NCI-H82 (cell line): ENCODE measurements around the gene MEIS2.

Source experiments
- DNase-seq: peaks from one replicate; lab custom pipeline; 2025; lab: John Stamatoyannopoulos, UW

MEIS2 gene

DNA sequence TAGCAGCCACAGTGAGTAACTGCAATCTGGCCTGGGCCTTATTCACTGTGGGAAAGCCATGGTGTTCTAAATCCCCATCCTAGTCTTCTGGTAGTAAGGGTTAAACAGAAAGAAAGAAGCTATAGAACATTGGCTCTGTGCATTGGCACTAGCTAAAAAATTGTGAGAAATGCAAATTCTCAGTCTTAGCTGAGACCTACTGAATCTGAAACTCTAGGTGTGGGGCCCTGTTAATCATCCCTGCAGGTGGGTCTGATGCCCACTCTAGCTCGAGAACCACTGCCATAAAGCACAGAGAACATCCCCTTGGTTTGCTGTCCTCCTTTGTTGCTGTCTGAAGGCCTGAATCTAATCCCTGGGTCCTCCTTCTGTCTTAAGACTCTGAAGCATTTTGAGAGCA lies 59.3 kb downstream of the MEIS2 start:
- no peak for DNase-seq

DNA sequence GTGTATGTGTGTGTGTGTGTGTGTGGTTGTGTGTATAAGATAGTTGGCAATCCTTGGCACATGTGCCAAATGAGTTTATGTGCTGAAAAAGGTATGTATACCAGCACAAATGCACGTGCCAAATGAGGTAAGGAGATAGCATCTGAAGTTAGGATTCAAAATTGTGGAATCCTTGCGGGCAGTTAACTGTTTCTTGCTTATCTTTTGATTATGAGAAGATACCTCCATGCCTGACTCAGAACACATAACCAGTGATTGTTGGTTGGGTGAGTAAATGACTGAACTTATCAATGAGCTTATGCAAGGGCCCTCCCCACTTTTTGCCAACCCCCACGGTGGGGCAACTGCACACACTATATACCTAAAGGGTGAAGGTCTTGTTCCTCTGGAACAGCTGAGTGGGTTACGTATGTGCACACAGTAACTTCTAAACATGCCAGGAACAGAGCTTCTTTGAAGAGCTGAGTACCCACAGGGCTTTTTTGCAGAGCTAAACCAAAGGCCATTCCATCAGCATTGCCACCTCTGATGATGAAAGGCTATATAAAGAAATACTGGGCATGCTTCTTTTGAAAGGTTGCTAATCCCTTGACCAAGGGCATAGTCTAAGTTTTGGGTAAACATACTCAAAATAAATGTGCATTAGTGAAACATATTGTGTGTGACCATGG lies 60.1 kb downstream of the MEIS2 start:
- DNase-seq: no peak

DNA sequence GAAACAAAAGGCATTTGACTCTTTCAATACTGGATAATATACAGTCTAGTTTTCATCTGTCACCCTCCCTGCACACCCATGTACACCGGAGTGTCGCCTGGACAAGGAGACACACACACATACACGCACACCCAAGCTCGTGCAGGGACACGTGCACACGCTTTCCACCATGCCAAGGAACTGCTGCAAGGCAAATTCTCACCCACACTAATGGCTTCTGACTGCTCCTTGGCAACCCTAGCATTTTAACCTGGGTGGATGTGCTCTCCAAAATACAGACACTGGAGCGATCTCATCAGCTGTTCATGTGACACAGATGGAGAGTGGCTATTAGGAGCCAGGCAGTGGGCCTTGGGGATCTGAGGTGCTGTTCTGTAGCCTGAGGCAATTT lies 61.6 kb downstream of the MEIS2 start:
- DNase-seq: peak; percentile 18

DNA sequence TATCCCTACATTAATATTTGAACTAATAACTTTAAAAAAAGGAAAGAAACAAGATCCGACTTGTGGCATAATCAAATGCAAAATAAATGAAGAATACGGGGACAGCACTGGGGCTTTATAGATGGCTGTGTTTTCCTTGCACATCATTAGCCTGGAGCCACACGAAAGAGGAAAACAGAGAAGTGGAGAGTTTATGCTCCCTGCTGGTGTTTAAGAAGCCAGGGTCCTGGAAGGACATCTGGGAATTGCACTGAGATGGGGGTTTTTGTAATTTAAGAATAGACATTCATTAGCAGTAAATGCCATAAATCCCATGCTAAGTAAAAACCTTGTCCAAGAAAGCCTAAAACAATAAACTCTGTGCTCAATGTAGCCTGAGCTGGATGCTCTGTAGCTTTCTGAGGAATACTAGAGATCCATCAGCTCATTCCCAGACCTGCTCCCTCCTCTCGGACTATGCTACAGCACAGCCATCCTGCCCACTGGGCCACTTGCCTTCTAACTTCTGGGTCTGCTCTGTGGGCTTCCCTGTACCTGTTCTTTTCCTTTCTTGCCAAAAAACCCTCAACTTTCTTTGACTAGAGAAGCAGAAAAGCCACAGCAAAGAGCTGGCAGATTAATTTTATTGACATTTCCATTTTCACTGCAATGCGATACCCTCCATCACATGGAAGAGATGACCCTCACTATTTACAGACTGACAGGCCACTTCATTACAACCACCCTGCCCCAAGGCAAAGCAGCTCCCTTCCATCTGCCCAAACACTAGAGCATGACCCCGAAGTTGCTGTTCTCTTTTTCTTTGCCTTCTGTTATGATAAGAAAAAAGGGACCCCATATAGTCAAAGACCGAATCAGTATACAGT lies 62.3 kb downstream of the MEIS2 start:
- DNase-seq: no peak

DNA sequence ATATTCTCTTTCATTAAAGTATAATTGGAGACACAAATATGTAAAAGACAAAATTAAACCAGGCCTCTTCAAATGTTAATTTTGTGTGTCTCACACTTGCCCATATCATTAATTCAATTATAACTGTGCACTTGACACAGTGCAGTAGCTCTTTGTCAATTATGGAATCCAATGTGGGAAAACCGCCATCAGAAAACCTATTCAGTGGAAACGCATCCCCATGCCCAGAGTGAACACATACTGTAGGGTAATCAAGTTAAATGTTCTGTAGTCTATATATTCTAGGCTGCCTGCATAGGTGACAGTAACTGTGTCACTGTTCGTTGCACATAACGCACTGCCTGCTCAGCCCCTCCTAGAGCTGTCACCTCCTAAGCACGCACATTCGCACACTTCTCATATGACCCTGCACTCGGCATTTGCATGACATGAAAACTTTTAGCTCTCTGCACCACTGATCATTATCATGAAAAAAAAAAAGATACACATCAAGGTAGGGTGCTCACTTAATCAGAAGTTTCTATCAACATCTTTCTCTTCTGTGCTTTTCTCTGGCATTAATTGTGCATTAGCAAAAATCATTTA lies 63.2 kb downstream of the MEIS2 start:
- no peak for DNase-seq

DNA sequence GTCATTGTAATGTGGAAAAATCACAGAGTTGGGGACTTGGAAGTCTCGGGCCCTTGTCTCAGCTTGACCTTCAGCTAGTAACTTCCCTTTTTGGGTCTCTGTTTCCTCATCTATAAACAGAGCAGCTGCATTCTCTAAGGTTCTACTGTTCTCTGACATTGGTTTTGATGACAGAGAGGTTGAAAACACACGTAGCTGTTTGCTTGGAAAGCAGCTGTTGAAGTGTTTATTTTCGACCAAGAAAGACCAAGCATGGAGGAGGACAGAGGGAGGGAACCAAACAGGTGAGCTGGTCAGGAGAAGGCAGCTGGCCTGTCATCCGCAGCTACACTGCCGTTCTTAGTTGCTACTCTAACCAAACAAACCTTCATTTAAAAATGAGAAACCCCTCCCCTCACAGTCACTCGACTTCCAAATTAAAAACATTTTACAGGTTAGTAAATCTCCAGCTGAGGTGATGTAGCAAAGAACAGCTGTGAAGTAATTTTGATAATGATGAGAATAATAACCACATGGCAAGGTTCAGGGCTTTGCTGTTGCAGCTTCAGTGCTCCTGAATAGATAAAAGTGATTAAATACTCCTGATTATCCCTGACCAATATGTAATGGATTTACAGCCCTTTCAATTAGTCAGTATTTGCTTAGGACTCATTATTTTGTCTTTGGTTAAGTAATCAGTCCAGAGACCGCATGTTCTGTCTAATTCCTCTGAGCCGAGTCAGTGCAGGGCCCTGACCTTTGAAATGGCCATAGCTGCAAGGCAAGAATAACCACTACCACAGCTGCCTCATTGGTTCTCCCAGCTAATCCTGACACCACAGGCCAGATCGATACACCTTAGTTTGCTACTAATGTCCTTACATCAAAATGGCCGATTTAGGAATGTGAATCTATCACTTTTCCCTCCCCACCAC lies 65.3 kb downstream of the MEIS2 start:
- peak; percentile 74 for DNase-seq

DNA sequence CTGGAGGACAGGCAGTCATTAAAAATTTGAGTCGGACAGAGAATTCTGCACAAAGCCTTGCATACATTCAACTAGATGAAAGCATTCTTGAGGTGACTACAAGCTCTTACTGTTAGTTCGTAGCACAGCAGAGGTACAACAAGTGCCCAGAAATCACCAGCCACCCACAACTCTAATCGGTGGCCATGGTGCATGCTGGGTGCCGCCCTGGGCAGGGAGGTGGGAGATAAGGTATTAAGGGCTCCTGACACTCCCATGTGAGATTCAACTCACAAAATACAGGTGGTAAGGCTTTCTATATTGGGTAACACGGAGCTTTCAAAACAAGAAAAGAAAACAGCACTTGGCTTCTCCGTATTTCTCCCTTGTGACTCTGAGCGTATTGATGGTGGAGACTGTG lies 66.0 kb downstream of the MEIS2 start:
- DNase-seq: no peak

DNA sequence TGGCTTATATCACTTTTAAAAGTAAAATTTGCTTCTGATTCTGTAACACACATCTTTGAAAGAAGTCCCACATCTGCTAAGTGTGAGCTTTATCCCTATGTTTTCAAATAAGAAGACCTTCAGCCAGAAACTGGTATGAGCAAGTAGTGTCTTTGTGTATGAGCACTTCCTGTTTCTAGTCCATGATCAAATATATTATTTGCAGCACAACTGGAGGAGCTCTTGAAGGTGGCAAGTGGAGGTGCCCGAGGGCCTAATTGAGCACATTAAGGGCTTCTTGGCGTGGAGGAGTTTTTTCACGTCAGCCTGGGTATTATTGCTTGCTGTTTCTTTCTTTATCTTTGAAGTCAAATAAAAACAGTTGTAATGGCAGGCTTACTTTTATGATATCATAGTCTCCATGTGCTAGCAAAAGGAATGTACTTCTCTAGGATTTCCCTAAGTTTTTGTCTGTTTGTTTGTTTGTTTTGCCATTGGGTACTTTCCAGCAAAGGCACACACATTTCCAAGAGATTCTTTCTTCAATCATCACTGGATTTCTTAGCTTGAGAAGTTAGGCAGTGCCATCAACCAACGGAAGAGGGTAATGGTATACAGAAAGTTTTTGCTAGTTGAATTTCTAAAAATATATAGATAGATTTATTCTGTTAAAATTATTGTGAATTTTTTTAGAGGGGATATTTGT lies 68.1 kb downstream of the MEIS2 start:
- no peak for DNase-seq

DNA sequence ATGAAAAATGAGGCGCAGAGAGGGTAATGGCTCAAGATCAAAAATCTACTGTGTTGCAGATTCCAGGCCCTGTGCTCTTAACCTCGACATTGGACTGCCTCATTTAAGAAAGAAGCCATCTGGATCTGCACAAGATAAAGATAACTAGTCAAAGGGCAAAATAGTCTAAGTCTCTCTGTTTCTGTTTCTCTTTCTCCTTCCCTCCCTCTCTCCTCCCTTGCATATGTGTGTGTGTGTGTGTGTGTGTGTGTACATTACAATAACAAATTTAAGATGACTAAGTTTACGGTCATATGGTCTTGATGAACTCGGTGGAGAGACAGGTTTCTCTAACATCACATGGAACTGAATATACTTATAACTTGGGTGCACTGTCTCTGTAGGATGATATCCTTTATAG lies 69.2 kb downstream of the MEIS2 start:
- no peak for DNase-seq

DNA sequence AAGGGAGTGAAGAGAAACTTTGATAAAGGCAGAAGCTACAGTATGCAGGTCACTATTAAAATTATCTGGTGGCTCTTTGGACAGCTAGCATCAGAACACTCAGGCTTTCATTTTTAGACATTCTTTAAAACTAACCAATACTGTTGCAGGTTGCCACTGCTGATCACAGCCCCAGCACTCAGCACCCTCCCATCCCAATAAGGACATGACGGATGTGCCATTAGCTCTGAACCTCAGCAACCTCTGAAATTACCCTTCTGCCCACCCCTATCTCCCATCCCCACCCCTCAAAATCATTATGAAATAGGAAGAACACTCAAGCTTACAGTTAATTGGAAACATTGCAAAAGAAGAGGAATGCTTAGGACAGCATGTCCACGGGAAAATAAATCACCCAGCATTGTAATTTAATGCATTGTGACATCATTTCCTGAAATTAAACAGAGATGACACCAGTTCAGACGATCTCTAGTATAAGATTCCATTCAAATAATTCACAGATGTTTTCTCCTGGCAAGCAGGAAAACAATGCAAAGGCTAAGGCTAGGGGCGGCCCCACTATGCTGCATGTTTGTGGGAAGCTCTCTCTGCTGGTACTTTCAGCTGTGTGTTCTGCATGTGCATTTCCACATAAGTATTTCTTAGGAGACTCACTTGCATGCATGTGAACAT lies 71.6 kb downstream of the MEIS2 start:
- peak; percentile 32 for DNase-seq

DNA sequence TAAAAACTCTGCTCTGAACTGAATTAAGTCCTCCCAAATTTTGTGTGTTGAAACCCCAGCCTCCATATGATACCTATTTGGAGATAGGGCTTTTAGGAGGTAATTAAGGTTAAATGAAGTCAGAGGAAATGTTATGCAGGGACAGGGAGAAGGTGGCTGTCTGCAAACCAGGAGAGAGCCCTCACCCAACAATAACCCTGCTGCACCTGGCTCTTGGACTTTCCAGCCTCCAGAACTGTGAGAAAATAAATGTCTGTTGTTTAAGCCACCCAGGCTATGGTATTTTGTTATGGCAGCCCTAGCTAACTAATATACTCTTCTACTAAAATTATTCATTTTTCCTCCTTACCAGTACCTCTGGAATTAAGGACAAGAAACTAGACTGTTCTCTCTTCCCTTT lies 79.5 kb downstream of the MEIS2 start:
- DNase-seq: no peak

DNA sequence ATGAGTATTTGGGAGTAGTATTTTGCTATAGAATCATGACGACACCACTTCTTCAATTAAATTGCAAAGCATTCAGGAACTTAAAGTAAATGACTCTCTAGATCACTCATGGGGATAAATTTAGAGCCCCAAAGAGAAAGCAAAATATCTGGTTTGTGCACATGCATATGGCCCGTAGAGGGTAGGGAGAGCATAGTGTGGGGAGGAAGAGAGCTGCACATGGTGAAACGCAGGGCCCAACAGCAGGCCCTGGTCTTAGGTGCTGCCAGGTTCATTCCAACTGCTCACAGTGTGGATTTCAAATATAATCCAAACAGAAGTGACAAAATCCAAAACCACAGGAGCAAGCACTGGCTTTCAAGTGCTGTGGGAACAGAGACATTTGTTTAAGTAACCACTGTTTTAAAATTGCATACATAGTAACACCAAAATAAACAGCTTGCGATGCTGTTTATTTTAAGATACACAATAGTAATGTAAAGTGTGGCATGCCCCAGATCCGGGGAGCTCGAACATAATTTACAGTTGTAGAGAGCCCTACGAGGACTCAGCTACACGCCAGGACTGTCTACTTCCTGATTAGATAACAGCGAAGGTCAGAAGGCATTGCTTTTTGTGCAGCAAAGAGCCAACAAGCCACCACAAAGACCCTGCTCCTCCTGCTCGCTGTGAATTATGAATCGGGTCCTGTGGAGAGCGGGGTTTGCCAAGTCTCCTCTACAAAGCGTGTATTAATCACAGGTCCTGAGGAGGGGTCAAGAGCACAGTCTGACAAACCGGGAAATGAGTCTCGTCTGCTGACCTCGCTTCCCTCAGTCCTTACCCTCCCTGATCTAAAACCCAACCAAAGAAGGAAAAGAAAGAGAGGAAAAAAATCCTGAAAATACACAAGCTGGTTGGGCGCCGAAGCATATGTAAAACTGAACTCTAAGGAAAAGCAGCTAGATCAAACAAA lies 80.6 kb downstream of the MEIS2 start:
- DNase-seq: no peak

DNA sequence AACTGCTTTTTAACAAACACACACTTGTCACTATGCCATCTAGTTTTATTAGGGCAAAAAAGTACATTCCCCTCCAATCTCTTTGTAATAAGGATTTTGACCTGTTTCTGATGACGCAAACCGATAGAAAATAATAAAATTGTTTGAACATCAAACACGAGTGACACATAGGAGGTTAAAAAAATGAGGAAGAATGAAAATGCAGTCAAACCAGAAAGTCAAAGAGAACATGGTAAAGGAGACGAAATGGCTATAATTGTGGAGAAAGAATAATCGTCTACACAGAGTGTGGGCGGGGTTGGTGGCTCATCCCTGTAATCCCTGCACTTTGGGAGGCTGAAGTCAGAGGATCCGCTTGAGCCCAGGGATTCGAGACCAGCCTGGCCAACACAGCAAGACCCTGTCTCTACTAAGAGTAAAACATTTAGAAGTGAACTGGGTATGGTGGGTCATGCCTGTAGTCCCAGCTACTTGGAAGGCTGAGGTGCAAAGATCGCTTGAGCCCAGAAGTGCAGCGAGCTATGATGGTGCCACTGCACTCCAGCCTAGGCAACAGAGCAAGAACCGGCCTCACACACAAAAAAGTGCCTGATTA lies 83.2 kb downstream of the MEIS2 start:
- DNase-seq: no peak

DNA sequence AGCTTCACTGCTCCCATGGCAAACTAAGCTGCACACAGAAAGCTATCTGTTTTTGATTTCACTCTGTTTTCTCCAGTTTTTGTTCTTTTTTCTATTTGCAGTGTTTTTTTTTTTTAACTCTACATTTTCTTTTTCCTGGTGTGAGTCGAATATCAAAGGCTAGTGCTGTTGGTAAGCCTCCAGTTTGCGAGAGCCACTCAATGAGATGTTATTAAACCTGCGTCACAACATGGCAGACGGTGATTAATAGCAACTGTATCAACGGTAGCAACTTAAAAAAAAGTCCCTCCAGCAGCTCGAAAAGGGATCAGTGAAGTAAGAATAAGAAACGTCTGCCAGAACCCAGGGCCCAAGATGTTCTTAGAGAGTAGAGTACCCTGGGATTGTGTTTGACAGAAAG lies 84.1 kb downstream of the MEIS2 start:
- DNase-seq: peak; percentile 51

DNA sequence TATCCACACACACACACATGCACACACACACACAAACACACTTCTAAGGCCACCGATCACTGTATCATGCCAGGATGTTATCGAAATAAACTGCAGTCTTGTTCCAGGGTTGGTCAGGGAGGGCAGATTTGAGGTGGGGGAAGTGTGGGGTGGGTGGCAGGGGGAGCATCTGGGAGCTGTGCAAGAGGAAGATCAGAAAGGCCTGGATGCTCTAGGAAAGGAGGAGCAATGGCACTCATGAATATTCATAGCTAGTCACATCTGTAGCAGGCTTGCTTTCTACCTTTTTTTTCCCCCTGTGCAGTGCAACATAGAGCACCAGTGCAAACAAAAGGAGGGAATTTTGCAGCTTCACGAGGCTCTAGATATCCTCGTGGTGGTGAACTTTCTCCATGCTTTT lies 84.9 kb downstream of the MEIS2 start:
- DNase-seq: peak; percentile 5

DNA sequence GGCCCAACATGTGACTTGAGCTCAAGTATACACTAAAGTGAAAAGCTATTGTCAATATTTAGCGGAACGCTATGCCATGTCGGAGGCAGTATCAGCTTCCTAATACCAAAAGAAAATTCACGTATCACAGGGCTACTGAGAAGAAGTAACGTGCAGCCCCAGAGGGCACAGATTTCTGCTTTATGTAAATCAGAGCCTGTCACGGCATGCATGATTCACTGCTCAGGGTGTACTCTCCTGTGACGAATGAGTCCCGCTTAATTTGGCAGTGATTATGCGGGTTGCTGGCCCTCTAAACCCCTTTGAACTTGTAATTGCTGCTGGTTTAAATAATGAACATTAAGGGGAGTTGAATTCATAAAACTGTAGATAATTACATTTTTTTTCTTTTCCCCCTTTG lies 85.3 kb downstream of the MEIS2 start:
- DNase-seq: peak; percentile 6

DNA sequence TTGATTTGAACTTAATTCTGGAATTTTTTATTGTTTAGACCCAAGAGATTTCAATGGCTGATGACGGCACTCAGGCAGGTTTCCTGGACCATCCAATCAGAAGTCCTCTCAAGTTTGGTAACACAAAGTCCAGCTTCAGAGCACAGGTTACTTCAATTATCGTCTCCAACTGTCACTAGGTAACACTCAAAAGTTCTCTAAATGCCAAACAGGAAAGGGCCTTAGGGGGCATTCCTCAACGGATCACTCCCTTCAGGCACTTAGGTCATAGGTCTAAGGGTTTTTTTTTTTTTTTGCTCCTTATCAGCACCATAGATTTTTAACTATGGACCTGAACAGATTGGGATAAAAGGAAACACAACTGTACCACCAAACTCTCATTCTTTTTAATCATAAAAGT lies 85.8 kb downstream of the MEIS2 start:
- no peak for DNase-seq

DNA sequence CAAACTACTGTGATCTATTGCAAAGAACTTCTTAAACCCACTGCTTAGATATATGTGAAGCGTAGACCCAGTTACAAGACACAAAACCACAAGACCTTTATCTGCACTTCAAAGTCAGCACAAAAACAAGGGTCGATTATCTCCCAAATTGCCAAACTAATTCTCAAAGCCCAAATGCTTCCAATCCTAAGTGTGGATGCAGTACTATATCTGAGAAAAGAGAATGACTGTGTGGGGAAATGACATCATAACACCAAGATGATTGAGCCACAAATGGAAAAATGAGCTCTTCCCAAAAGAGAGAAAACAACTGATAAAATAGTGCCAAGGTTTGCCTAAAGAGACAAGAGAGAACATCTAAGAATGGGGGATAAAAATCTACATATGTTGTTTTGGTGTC lies 86.2 kb downstream of the MEIS2 start:
- no peak for DNase-seq

DNA sequence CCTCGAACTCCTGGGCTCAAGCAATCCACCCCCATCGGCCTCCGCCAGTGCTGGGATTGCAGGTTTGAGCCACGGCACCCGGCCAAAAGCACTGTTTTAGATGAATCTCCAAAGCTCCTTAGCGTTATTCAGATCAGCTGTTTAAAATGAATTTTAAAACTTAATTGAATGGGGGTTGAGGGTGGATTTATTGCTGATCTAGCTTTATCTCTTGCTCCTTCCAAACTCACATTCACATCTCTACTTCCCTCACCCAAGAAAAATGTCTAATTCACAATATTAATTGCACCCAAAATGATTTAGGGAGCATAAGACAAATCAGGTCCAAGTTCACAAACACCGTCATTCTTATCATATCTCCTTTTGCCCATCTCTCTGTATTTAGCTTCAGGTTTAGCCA lies 89.8 kb downstream of the MEIS2 start:
- DNase-seq: no peak

DNA sequence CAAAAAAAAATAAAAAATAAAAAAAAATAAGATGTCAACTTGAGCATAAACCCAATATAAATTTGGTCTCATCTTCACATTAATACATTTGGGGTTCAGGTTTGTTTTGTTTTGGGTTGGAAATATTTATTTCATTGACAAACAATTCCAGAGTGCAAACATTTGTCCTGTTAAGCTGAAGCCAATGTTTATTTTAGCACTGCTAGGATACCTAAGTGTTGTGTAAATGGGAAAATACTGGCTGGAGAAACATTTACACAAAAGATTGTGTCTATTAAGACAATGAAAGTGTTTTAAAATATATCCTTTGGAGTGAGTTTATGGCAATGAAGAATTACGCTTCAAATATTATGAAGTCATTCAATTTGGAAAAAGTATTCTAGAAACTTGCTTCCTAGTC lies 91.1 kb downstream of the MEIS2 start:
- DNase-seq: no peak
